ENCODE data around the gene URI1. TPM values are rescaled to one million over a fixed set of nuclear protein-coding genes. Genes with fewer than 3 reads are reported as not detected.

URI1 gene
- total and polyA plus RNA-seq, 11 donors: 10.9 to 53.7 (median 41.5) TPM

- intact Hi-C loops (cut with DNase I): no loop called here
- 93 to 100% (median 98%) methylated on average over 1 of the region's 1 CpG for WGBS, 4 donors
Observed at GRCh38 chr19:30000862-30001261, 58.8 kb downstream of the URI1 start.

GRCh38 chr19:30001301-30001700 lies 59.3 kb downstream of the URI1 start:
- intact Hi-C loops (cut with DNase I): no loop called here
- H3K36me3 ChIP-seq: peaks cover 0 to 15% (median 6%) of the 10 kb centered on the region in 9 donors

More at GRCh38 chr19:30000862-30001261, 58.8 kb downstream of the URI1 start:
- DNase-seq (no peak), ATAC-seq (no peak)
- Histone ChIP-seq H3K36me3 (peaks cover 0 to 14% (median 4%) of the 10 kb centered on the region in 9 donors), H3K9me3 (peaks cover 0 to 37% (median 1%) of the 10 kb centered on the region in 12 donors), H3K27me3 (no peaks in the 10 kb centered on the region), H3K4me3 (no peak overlapping the region), H3K4me1 (no peaks in the 10 kb centered on the region), H3K27ac (no peak overlapping the region)
- TF ChIP-seq POLR2A (IDR thresholded peaks at IDR 0.05) (no peak), CTCF (IDR thresholded peaks at IDR 0.05) (no peak)

GRCh38 chr19:30001791-30002190 lies 59.8 kb downstream of the URI1 start:
- no peaks in the 10 kb centered on the region for H3K4me1 ChIP-seq
- DNase-seq (no peak), ATAC-seq (no peak)
- H3K9me3 ChIP-seq: peaks cover 0 to 28% (median 0%) of the 10 kb centered on the region in 12 donors
- H3K27me3 ChIP-seq: no peaks in the 10 kb centered on the region
- intact Hi-C loops (cut with DNase I): no loop called here
- H3K36me3 ChIP-seq: peaks cover 0 to 17% (median 7%) of the 10 kb centered on the region in 9 donors
- H3K4me3 ChIP-seq: no peak overlapping the region
- TF ChIP-seq POLR2A (IDR thresholded peaks at IDR 0.05): no peak
- TF ChIP-seq CTCF (IDR thresholded peaks at IDR 0.05): peak in 1 of 12 donors; percentile 7
- 60 to 67% (median 64%) methylated on average over 4 of the region's 4 CpGs for WGBS, 4 donors
- H3K27ac ChIP-seq: no peak overlapping the region

More at GRCh38 chr19:30001301-30001700, 59.3 kb downstream of the URI1 start:
- H3K4me3 ChIP-seq: no peak overlapping the region
- H3K27ac ChIP-seq: no peak overlapping the region
- H3K4me1 ChIP-seq: no peaks in the 10 kb centered on the region
- DNase-seq (no peak), ATAC-seq (no peak)
- H3K9me3 ChIP-seq: peaks cover 0 to 32% (median 0%) of the 10 kb centered on the region in 12 donors
- whole genome bisulfite sequencing, 4 donors: 93 to 98% (median 94%) methylated on average over 3 of the region's 3 CpGs
- TF ChIP-seq CTCF (IDR thresholded peaks at IDR 0.05): no peak
- TF ChIP-seq POLR2A (IDR thresholded peaks at IDR 0.05): no peak
- no peaks in the 10 kb centered on the region for H3K27me3 ChIP-seq

- Histone ChIP-seq H3K27me3 (no peaks in the 10 kb centered on the region), H3K27ac (no peak overlapping the region), H3K36me3 (peaks cover 0 to 29% (median 8%) of the 10 kb centered on the region in 9 donors), H3K9me3 (peaks cover 0 to 27% (median 0%) of the 10 kb centered on the region in 12 donors), H3K4me3 (no peak overlapping the region), H3K4me1 (no peaks in the 10 kb centered on the region)
- intact Hi-C loops (cut with DNase I): no loop called here
- TF ChIP-seq POLR2A (IDR thresholded peaks at IDR 0.05) (no peak), CTCF (IDR thresholded peaks at IDR 0.05) (no peak)
- no peak for DNase-seq
- ATAC-seq: no peak
- WGBS, 4 donors: 72 to 78% (median 74%) methylated on average over 6 of the region's 6 CpGs
Observed at GRCh38 chr19:30003866-30004265, 61.8 kb downstream of the URI1 start.
